Rectal smooth muscle tissue (tissue), 1 donor: Measurements from ENCODE around the gene OR2C1.
A peak's percentile ranks its signal among the peaks of the same experiment; 100 is the strongest.

Source experiments
- H3K27ac ChIP-seq: one replicate; pipeline ENCODE4 v1.7.0; 2013; ENCODE audit warnings: low read depth, low read length, inconsistent platforms
- H3K27me3 ChIP-seq: one replicate; pipeline ENCODE4 v1.7.0; 2013; ENCODE audit warnings: low read length; ENCODE audit not compliant: control insufficient read depth, insufficient read depth
- H3K36me3 ChIP-seq: one replicate; pipeline ENCODE4 v1.7.0; 2013; ENCODE audit warnings: low read length; ENCODE audit not compliant: control insufficient read depth, insufficient read depth
- H3K4me1 ChIP-seq: one replicate; pipeline ENCODE4 v1.7.0; 2013; ENCODE audit warnings: low read length; ENCODE audit not compliant: control insufficient read depth, insufficient read depth
- H3K4me3 ChIP-seq: one replicate; pipeline ENCODE4 v1.7.0; 2013; ENCODE audit warnings: low read length
- H3K9ac ChIP-seq: one replicate; pipeline ENCODE4 v1.7.0; 2013; ENCODE audit warnings: low read length

Gene OR2C1

DNA sequence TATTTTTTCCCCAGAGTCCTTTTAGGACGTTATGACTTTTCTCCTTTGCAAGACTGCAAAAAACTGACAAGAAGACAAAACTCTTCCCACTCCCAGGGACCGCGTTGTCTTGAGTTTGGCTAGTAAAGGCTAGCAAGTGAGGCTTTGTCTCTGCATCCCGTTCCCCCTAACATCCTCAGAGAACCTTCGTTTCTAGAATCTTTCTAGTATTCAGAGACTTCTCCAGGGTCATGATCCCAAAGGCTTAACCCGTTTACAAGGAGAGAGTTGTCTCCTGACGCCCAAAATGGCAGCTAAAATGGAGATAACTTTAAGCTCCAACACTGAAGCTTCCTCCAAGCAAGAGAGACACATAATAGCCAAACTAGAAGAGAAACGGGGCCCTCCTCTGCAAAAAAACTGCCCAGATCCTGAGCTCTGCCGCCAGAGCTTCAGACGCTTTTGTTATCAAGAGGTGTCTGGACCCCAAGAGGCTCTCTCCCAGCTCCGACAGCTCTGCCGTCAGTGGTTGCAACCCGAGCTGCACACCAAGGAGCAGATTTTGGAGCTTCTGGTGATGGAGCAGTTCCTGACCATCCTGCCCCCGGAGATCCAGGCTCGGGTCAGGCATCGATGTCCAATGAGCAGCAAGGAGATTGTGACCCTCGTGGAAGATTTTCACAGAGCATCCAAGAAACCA, 46.2 kb downstream of the OR2C1 start:
- no peaks in the 10 kb centered on the region for H3K27me3 ChIP-seq
- peak overlapping the region; percentile 95 for H3K4me3 ChIP-seq
- peaks cover 4% of the 10 kb centered on the region for H3K4me1 ChIP-seq
- H3K9ac ChIP-seq: peak overlapping the region; percentile 73
- H3K36me3 ChIP-seq: peaks cover 39% of the 10 kb centered on the region
- H3K27ac ChIP-seq: peak overlapping the region; percentile 85
